ENCODE data around the gene PIP4P1.

Gene PIP4P1

DNA sequence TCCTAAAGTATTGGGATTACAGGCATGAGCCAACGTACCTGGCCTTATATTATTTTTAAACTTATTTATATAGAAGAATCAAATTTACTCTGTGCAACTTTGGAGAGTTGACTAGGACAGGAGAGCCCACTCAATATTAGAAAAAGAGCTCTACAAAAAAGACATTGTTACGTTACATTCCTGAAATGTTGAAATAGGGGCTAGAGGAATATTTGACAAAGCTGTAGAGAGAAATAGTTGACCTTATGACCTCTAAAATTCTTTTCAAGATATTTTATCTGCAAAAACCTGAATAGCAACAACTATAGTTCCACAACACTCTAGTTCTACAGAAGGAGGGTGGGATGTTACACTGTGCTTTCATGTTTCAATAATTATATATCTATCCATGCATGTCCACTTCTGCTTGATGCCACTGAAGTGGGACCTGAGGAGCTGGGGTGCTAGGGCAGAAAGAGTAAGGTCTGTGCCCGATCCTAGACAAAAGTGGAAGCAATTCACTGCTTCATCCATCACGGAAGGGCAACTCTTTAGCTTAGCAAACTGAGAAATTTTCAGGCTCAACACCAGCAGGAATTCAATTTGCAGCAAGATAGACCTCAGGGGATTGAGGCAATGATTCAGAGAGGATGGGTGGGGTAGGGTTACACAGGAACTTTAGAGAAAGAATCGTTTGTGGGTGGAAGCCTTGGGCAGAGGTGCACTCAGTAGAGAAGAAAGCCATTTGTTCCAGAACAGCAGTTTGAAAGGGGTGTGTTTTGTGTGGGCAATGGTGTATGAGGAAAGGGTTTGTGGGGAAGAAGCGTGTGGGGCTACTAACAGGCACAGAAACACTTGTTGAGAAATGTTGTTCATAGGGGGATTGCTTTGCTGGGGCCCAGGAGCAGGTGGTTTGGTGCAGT is 28.1 kb upstream of the PIP4P1 start:
- H3K4me1 Mint-ChIP-seq = peaks cover 40% of the 10 kb centered on the region
- H3K9me3 Mint-ChIP-seq = no peaks in the 10 kb centered on the region
- H3K27me3 Mint-ChIP-seq = no peaks in the 10 kb centered on the region
- DNase-seq (ENCODE audit: low spot score in 2 of 2) (no peak), ATAC-seq (ENCODE audit: low read depth) (peak; percentile 69)
- peak overlapping the region; percentile 72 for H3K4me3 Mint-ChIP-seq
- no peaks in the 10 kb centered on the region for H3K36me3 Mint-ChIP-seq
- H3K27ac Mint-ChIP-seq = peak overlapping the region; percentile 64

DNA sequence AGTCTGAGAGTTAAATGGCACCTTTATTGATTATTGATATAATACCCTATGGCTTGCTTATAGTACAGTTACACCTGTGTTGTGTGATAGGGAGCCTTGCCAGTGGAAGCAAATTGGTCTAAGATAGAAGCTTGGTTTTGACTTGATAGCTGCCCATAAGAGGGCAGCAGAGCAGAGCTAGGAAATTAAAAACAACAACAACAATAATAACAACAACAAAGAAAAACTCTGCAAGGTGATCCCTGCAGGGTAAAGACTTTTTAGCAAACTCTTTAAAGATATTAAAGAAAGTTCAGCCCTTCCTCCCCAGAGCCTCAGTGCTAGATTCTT is 26.1 kb upstream of the PIP4P1 start:
- H3K36me3 Mint-ChIP-seq = no peaks in the 10 kb centered on the region

GRCh38 chr14:20486684-20487395 is 25.6 kb upstream of the PIP4P1 start:
- DNase-seq (ENCODE audit: low spot score in 2 of 2) (no peak), ATAC-seq (ENCODE audit: low read depth) (no peak)
- H3K9me3 Mint-ChIP-seq = no peaks in the 10 kb centered on the region
- no peaks in the 10 kb centered on the region for H3K27me3 Mint-ChIP-seq
- no peaks in the 10 kb centered on the region for H3K36me3 Mint-ChIP-seq
- H3K27ac Mint-ChIP-seq = no peak overlapping the region
- no peak overlapping the region for H3K4me3 Mint-ChIP-seq
- H3K4me1 Mint-ChIP-seq = peaks cover 35% of the 10 kb centered on the region

More for the DNA sequence above, 26.1 kb upstream of the PIP4P1 start:
- no peak overlapping the region for H3K27ac Mint-ChIP-seq
- no peak overlapping the region for H3K4me3 Mint-ChIP-seq
- H3K4me1 Mint-ChIP-seq = peaks cover 35% of the 10 kb centered on the region
- DNase-seq (ENCODE audit: low spot score in 2 of 2) (no peak), ATAC-seq (ENCODE audit: low read depth) (no peak)
- H3K27me3 Mint-ChIP-seq = no peaks in the 10 kb centered on the region
- no peaks in the 10 kb centered on the region for H3K9me3 Mint-ChIP-seq

DNA sequence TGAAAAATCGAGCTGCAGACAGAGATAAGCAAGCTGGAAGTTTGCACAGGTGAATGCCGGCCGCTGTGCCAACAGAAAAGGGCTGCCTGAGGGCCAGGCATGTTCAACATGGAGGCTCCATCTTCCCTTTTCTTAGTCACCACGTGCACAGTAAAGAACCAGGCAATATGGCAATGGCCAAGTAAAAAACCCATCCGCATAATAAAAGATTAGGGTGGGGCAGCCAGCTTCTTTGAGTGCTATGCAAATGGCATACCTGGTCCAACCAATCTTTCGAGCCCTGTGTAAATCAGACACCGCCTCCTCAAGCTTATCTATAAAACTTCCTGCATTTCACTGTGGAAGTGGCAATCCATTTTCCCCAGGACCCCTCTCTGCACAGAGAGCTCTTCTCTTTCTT is 24.7 kb upstream of the PIP4P1 start:
- H3K4me1 Mint-ChIP-seq = peaks cover 29% of the 10 kb centered on the region

DNA sequence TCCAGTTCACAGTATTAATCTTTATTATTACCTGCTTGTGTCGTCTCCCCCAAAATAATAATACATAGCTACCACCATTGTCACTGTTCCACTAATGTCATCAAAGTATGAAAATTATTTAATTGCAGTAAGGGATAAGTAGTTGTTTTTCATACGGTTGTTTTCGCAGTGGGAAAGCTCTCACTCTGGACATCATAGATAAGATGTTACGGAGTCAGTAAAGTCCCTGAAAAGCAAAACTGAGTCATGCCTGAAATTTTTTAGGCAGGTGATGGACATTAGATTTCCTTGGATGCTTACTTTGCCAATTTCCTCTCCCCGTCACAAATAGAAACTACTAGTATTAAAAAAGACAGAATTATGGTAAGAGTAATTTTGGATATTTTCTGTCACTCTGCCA is 21.1 kb upstream of the PIP4P1 start:
- Mint-ChIP-seq H3K4me1 (peaks cover 13% of the 10 kb centered on the region), H3K27ac (no peak overlapping the region), H3K9me3 (no peaks in the 10 kb centered on the region)

More for the DNA sequence above, 24.7 kb upstream of the PIP4P1 start:
- Mint-ChIP-seq H3K27ac (no peak overlapping the region), H3K4me3 (no peak overlapping the region), H3K27me3 (no peaks in the 10 kb centered on the region), H3K36me3 (no peaks in the 10 kb centered on the region), H3K9me3 (no peaks in the 10 kb centered on the region)
- DNase-seq (ENCODE audit: low spot score in 2 of 2) (no peak), ATAC-seq (ENCODE audit: low read depth) (no peak)

DNA sequence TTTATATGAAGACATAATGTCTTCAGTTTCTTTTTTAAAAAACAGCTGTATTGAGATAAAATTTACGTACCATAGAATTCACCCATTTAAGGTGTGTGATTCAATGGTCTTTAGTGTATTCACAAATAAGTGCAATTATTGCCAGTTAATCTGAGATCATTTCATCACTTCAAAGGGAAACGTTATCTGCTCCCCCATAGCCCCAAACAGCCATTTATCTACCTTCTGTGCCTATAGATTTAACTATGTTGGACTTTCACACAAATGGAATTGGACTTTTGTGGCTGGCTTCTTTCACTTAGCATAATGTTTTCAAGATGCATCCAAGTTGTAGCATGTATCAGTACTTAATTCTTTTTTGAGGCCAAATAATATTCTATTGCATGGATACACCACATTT is 17.7 kb upstream of the PIP4P1 start:
- no peaks in the 10 kb centered on the region for H3K9me3 Mint-ChIP-seq
- ATAC-seq (ENCODE audit: low read depth) (no peak), DNase-seq (ENCODE audit: low spot score in 2 of 2) (no peak)
- H3K27me3 Mint-ChIP-seq = no peaks in the 10 kb centered on the region
- H3K36me3 Mint-ChIP-seq = peaks cover 29% of the 10 kb centered on the region
- peaks cover 13% of the 10 kb centered on the region for H3K4me1 Mint-ChIP-seq
- no peak overlapping the region for H3K27ac Mint-ChIP-seq
- H3K4me3 Mint-ChIP-seq = no peak overlapping the region

More for the DNA sequence above, 21.1 kb upstream of the PIP4P1 start:
- Mint-ChIP-seq H3K4me3 (no peak overlapping the region), H3K27me3 (no peaks in the 10 kb centered on the region), H3K36me3 (peaks cover 4% of the 10 kb centered on the region)
- DNase-seq (ENCODE audit: low spot score in 2 of 2) (no peak), ATAC-seq (ENCODE audit: low read depth) (no peak)

GRCh38 chr14:20477211-20477876 is 16.1 kb upstream of the PIP4P1 start:
- Mint-ChIP-seq H3K27me3 (no peaks in the 10 kb centered on the region), H3K9me3 (no peaks in the 10 kb centered on the region), H3K27ac (peak overlapping the region; percentile 15), H3K36me3 (peaks cover 36% of the 10 kb centered on the region), H3K4me1 (peaks cover 18% of the 10 kb centered on the region), H3K4me3 (peak overlapping the region; percentile 41)
- peak; percentile 89 for ATAC-seq (ENCODE audit: low read depth)
- no peak for DNase-seq (ENCODE audit: low spot score in 2 of 2)

DNA sequence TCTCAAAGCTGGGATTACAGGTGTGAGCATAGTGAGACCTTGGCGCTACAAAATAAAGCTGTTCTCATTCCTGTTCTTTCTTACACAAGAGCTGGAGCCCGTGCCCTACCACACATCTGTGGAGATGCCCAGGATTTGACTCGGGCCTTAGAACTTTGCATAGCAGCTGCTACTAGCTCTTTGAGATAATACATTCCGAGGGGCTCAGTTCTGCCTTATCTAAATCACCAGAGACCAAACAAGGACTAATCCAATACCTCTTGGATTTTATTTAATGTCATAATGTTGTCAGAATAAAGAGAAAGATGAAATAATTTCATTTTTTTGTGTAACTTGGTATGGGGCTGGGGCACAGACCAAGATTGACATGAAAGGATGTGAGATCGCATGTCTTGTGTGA is 15.5 kb upstream of the PIP4P1 start:
- DNase-seq (ENCODE audit: low spot score in 2 of 2) (no peak), ATAC-seq (ENCODE audit: low read depth) (no peak)
- H3K9me3 Mint-ChIP-seq = no peaks in the 10 kb centered on the region
- peaks cover 24% of the 10 kb centered on the region for H3K4me1 Mint-ChIP-seq
- peak overlapping the region; percentile 41 for H3K4me3 Mint-ChIP-seq
- peak overlapping the region; percentile 15 for H3K27ac Mint-ChIP-seq
- H3K36me3 Mint-ChIP-seq = peaks cover 38% of the 10 kb centered on the region
- no peaks in the 10 kb centered on the region for H3K27me3 Mint-ChIP-seq

DNA sequence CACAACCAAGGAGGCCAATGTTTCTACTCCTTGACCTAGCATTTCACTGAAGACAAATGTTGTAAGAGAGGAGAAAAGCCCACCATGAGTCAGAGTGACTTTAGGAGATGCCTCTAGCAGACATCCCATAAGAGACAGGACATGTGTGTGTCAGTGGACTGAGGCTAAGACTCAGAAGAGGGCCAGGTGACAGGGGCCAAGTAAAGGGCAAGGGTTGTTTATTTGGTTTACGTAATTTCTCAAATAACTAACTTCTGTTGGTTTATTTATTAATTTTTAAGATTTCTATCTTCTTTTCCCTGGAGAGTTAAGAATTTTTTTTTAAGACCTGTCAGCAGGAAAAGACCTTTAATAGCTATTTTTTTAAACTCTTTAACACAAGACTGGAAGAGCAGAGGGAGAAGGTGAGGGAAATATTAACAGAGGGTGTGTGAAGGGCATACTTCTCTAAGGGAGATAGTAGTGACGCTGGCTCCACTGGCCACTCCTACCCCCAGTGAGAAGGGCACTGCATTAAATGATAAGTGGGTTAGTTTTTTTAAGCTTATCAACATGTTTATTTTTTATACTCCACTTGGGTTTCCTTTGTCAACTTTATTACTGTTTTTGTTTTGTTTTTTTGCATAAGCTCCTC is 11.4 kb upstream of the PIP4P1 start:
- H3K4me3 Mint-ChIP-seq = no peak overlapping the region
- ATAC-seq (ENCODE audit: low read depth) (no peak), DNase-seq (ENCODE audit: low spot score in 2 of 2) (no peak)
- no peaks in the 10 kb centered on the region for H3K9me3 Mint-ChIP-seq
- no peaks in the 10 kb centered on the region for H3K27me3 Mint-ChIP-seq
- peak overlapping the region; percentile 56 for H3K27ac Mint-ChIP-seq
- H3K4me1 Mint-ChIP-seq = peaks cover 40% of the 10 kb centered on the region
- peaks cover 36% of the 10 kb centered on the region for H3K36me3 Mint-ChIP-seq

- peaks cover 29% of the 10 kb centered on the region for H3K4me1 Mint-ChIP-seq
- H3K4me3 Mint-ChIP-seq = peak overlapping the region; percentile 96
- no peaks in the 10 kb centered on the region for H3K27me3 Mint-ChIP-seq
- no peak for DNase-seq (ENCODE audit: low spot score in 2 of 2)
- no peak for ATAC-seq (ENCODE audit: low read depth)
- H3K9me3 Mint-ChIP-seq = no peaks in the 10 kb centered on the region
- H3K27ac Mint-ChIP-seq = peak overlapping the region; percentile 95
- H3K36me3 Mint-ChIP-seq = peaks cover 24% of the 10 kb centered on the region
Measured at GRCh38 chr14:20470603-20470901, 9.3 kb upstream of the PIP4P1 start.

DNA sequence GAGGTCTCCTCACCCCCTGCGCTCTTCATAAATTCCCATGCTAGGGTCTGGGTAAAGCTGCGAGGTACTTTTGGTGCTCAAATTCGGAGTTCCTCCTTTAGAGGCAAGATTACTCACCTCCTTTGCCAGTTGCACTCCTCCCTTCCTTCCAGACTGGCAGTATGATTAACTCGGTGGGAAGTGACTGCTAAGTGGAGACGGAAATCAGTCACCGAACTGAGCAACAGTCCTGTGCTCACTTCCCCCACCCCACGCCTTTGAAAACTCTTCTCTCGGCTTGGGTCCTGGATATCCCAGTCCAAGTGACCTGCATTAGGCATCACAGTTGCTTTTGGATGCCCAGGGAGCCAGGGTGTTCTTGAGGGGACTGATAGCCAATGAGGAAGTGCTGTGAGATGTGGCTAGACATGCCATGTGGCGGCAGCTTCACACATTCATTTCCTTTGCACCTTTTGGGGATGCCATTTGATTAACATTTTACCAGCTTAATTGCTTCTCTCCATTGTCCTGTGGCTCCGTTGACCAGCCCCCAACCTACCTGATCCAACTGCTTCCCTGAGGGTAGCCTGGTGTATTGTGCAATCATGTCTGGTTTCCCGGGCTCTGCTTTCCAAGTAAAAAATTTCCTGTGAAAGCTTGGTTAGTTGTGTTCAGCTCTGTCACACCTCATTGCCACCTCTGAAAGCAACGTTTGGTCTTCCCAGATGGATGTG is 8.8 kb upstream of the PIP4P1 start:
- no peaks in the 10 kb centered on the region for H3K27me3 Mint-ChIP-seq
- H3K27ac Mint-ChIP-seq = peak overlapping the region; percentile 95
- peak; percentile 36 for ATAC-seq (ENCODE audit: low read depth)
- H3K9me3 Mint-ChIP-seq = no peaks in the 10 kb centered on the region
- H3K4me3 Mint-ChIP-seq = peak overlapping the region; percentile 96
- H3K36me3 Mint-ChIP-seq = peaks cover 20% of the 10 kb centered on the region
- peaks cover 29% of the 10 kb centered on the region for H3K4me1 Mint-ChIP-seq
- DNase-seq (ENCODE audit: low spot score in 2 of 2) = peak; percentile 16 to 42

DNA sequence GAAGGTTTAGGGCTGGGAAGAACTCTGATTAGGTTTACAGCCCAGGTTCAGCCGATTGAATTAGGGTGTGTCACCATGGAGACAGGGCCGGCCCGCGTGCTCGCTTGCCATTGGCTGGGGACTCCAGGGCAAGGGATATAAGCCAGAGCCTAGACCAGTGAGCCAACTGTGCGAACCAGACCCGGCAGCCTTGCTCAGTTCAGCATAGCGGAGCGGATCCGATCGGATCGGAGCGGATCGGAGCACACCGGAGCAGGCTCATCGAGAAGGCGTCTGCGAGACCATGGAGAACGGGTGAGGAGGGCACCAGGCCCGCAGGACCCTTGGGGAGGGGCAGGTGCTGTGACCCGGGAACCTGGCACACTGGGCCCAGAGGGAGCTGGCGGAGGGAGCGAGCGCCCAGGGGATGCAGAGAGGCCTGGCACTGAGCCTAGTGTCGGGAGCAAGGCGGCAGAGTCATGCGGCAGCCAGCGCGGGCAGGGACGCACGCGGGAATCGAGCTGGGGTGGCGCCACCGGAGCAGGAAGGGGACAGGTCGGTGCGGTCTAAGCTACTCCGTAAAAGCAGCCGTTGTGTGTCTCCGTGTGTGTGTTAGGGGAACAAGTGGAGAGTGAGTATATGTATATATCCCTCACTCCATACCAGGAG is 8.1 kb upstream of the PIP4P1 start, which contains the start of gene PNP:
TSS of gene PNP (plus strand) at position 165 of the 648 bp plus-strand sequence. CDS start at position 284, 119 bp downstream.
- DNase-seq (ENCODE audit: low spot score in 2 of 2) (peak; percentile 80 to 83), ATAC-seq (ENCODE audit: low read depth) (peak; percentile 93)
- peaks cover 13% of the 10 kb centered on the region for H3K36me3 Mint-ChIP-seq
- H3K4me3 Mint-ChIP-seq = peak within 1 kb of the TSS; percentile 96
- H3K27ac Mint-ChIP-seq = peak within 1 kb of the TSS; percentile 95
- peaks cover 31% of the 10 kb centered on the region for H3K4me1 Mint-ChIP-seq
- H3K9me3 Mint-ChIP-seq = no peaks in the 10 kb centered on the region
- no peaks in the 10 kb centered on the region for H3K27me3 Mint-ChIP-seq

DNA sequence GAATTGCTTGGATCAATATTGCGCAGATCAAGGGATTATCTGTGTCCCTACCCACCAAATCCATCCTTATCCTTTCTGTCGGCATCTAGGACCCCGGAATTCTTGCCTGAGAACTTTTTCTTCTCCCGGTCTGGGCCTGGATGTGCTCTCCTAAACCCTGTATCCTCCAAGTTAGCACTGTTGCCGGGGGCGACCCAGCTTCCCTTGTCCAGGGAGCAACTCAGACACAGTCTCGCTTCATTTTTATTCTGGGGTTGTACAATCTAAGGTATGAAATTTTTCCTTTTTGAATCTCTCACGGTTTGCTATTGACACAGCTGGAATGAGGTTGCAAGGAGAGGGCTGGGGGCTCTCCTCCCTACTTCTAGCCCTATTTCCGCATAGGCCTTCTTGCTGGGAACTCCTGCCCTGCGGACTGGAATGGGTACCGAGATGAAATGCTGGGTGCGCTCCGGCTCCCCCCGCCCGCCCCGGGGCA is 7.6 kb upstream of the PIP4P1 start:
- H3K4me3 Mint-ChIP-seq = peak overlapping the region; percentile 96
- H3K27ac Mint-ChIP-seq = peak overlapping the region; percentile 95
- no peaks in the 10 kb centered on the region for H3K9me3 Mint-ChIP-seq
- DNase-seq (ENCODE audit: low spot score in 2 of 2) (no peak), ATAC-seq (ENCODE audit: low read depth) (no peak)
- no peaks in the 10 kb centered on the region for H3K27me3 Mint-ChIP-seq
- H3K36me3 Mint-ChIP-seq = peaks cover 8% of the 10 kb centered on the region
- H3K4me1 Mint-ChIP-seq = peaks cover 32% of the 10 kb centered on the region
